H1 (cell line): Measurements from ENCODE around the gene KRT17. TPM values are rescaled to one million over a fixed set of nuclear protein-coding genes. Genes with fewer than 3 reads are reported as not detected.

ENCODE experiments used
- CTCF ChIA-PET: fragments of 300-600 bp; sonication (Branson Sonifier 250); formaldehyde crosslinking; loops from one replicate; lab custom pipeline; 2021; ENCODE audit not compliant: partially characterized antibody; lab: Charles Lee
- POLR2A ChIA-PET: fragments of 300-600 bp; sonication (Branson Sonifier 250); formaldehyde crosslinking; loops from one replicate; lab custom pipeline; 2021; ENCODE audit warnings: inconsistent platforms; ENCODE audit not compliant: partially characterized antibody; lab: Charles Lee
- DNase-seq, 2 experiments: peaks; one replicate each; pipeline versions ENCODE4 v3.0.0 to v3.0.0-alpha.2; 2010 to 2022; ENCODE audit warnings: low spot score in 2 of 2, low read depth in 1 of 2, mixed read lengths in 1 of 2
- FAIRE-seq: peaks from 2 replicates; lab custom pipeline; 2011; peaks lifted over from hg19 to GRCh38; lab: Jason Lieb, UNC
- H2AFZ ChIP-seq: 2 replicates; pipeline ENCODE4 v1.8.1; 2012; ENCODE audit warnings: low read length, inconsistent platforms
- H2AK5ac ChIP-seq: 2 replicates; pipeline ENCODE4 v1.6.1; 2013; ENCODE audit warnings: low read depth, low read length
- H2BK120ac ChIP-seq: replicated peaks from 2 replicates; pipeline ENCODE3; 2013; ENCODE audit warnings: low read depth, low read length, inconsistent platforms
- H2BK12ac ChIP-seq: 2 replicates; pipeline ENCODE4 v1.6.1; 2013; ENCODE audit warnings: low read depth, low read length
- H2BK15ac ChIP-seq: 2 replicates; pipeline ENCODE4 v1.6.1; 2013; ENCODE audit warnings: low read length
- H2BK20ac ChIP-seq: 2 replicates; pipeline ENCODE4 v1.6.1; 2013; ENCODE audit warnings: low read length
- H2BK5ac ChIP-seq: 2 replicates; pipeline ENCODE4 v1.6.1; 2013; ENCODE audit warnings: low read depth, low read length
- H3K14ac ChIP-seq: 2 replicates; pipeline ENCODE4 v1.6.1; 2013; ENCODE audit warnings: inconsistent platforms; ENCODE audit not compliant: insufficient read length
- H3K18ac ChIP-seq: 2 replicates; pipeline ENCODE4 v1.6.1; 2013; ENCODE audit warnings: low read length; ENCODE audit errors: extremely low read depth
- H3K23ac ChIP-seq: 2 replicates; pipeline ENCODE4 v1.6.1; 2013; ENCODE audit warnings: inconsistent platforms; ENCODE audit not compliant: insufficient read length
- H3K23me2 ChIP-seq: 2 replicates; pipeline ENCODE4 v1.6.1; 2013; ENCODE audit warnings: low read depth, low read length
- H3K27ac ChIP-seq: 2 replicates; pipeline ENCODE4 v1.6.1; 2011; ENCODE audit warnings: low read depth, low read length, inconsistent platforms
- H3K27me3 ChIP-seq, 4 experiments: replicated peaks in 1 of 4; 1 replicate in 1 of 4; 2 replicates in 3 of 4; pipeline versions ENCODE4 v1.6.1 to v1.8.1; 2011 to 2013; ENCODE audit warnings: low read length in 3 of 4, mild to moderate bottlenecking in 3 of 4, inconsistent platforms in 2 of 4, mixed read lengths in 2 of 4, moderate library complexity in 1 of 4; ENCODE audit not compliant: control insufficient read depth in 3 of 4, insufficient read depth in 3 of 4; ENCODE audit errors: extremely low read depth in 1 of 4
- H3K36me3 ChIP-seq, 4 experiments: 2 replicates each; pipeline versions ENCODE4 v1.6.1 to v1.8.1; 2011 to 2013; ENCODE audit warnings: mild to moderate bottlenecking in 4 of 4, low read length in 3 of 4, moderate library complexity in 2 of 4, control low read depth in 1 of 4, inconsistent platforms in 1 of 4; ENCODE audit not compliant: insufficient read depth in 4 of 4, control insufficient read depth in 2 of 4
- H3K4ac ChIP-seq: replicated peaks from 2 replicates; pipeline ENCODE3; 2013; ENCODE audit warnings: low read length, low read depth, mixed read lengths, inconsistent platforms; ENCODE audit not compliant: insufficient read length
- H3K4me1 ChIP-seq, 4 experiments: replicated peaks in 1 of 4; 1 replicate in 1 of 4; 2 replicates in 3 of 4; pipeline versions ENCODE4 v1.6.1 to v1.8.1; 2011 to 2013; ENCODE audit warnings: low read length in 3 of 4, inconsistent platforms in 2 of 4, mixed read lengths in 1 of 4; ENCODE audit not compliant: insufficient read depth in 4 of 4, control insufficient read depth in 3 of 4
- H3K4me2 ChIP-seq, 2 experiments: 2 replicates each; pipeline versions ENCODE4 v1.6.1 to v1.8.1; 2011 to 2013; ENCODE audit warnings: low read depth in 2 of 2, low read length in 2 of 2, control low read depth in 1 of 2, inconsistent platforms in 1 of 2, mild to moderate bottlenecking in 1 of 2; ENCODE audit not compliant: insufficient read depth in 1 of 2
- H3K4me3 ChIP-seq, 4 experiments: fragments of 200-600, 300-600 bp in 1 of 4; sonication (generic), shearing (Covaris generic), sonication (Bioruptor Twin) in 1 of 4; 2 replicates each; pipeline versions ENCODE4 v1.5.1 to v1.8.1; 2011 to 2016; ENCODE audit warnings: low read length in 4 of 4, low read depth in 3 of 4, control low read depth in 2 of 4, inconsistent platforms in 2 of 4, mild to moderate bottlenecking in 2 of 4, mixed read lengths in 1 of 4, moderate library complexity in 1 of 4; ENCODE audit not compliant: insufficient read depth in 2 of 4; ENCODE audit errors: extremely low read depth in 1 of 4
- H3K56ac ChIP-seq: replicated peaks from 2 replicates; pipeline ENCODE3; 2013; ENCODE audit warnings: low read depth, mild to moderate bottlenecking, mixed read lengths, low read length, inconsistent platforms; ENCODE audit not compliant: insufficient read length
- H3K79me1 ChIP-seq: 2 replicates; pipeline ENCODE4 v1.6.1; 2013; ENCODE audit warnings: low read depth, low read length, control low read depth
- H3K79me2 ChIP-seq, 2 experiments: 2 replicates each; pipeline versions ENCODE4 v1.6.1 to v1.8.1; 2012 to 2013; ENCODE audit warnings: low read length in 2 of 2, mild to moderate bottlenecking in 2 of 2, inconsistent platforms in 1 of 2; ENCODE audit not compliant: insufficient read depth in 2 of 2, control insufficient read depth in 1 of 2
- H3K9ac ChIP-seq, 4 experiments: replicated peaks in 1 of 4; 1 replicate in 1 of 4; 2 replicates in 3 of 4; pipeline versions ENCODE4 v1.6.1 to v1.8.1; 2011 to 2013; ENCODE audit warnings: low read depth in 3 of 4, low read length in 3 of 4, control low read depth in 2 of 4, mild to moderate bottlenecking in 2 of 4, moderate library complexity in 2 of 4, inconsistent platforms in 1 of 4; ENCODE audit errors: extremely low read depth in 1 of 4
- H3K9me3 ChIP-seq, 2 experiments: 2 replicates each; pipeline versions ENCODE4 v1.6.1 to v1.8.1; 2012 to 2013; ENCODE audit warnings: mild to moderate bottlenecking in 2 of 2, moderate library complexity in 2 of 2, control low read depth in 1 of 2, inconsistent platforms in 1 of 2, low read depth in 1 of 2, low read length in 1 of 2, mixed read lengths in 1 of 2; ENCODE audit not compliant: insufficient read depth in 2 of 2
- H4K20me1 ChIP-seq, 2 experiments: replicated peaks in 1 of 2; 2 replicates each; pipeline versions ENCODE3 to v1.8.1; 2011 to 2013; ENCODE audit warnings: inconsistent platforms in 2 of 2, low read length in 2 of 2, mild to moderate bottlenecking in 1 of 2; ENCODE audit not compliant: insufficient read depth in 2 of 2, control insufficient read depth in 1 of 2
- H4K5ac ChIP-seq: 2 replicates; pipeline ENCODE4 v1.6.1; 2013; ENCODE audit warnings: low read length, low read depth, mixed read lengths, inconsistent platforms; ENCODE audit not compliant: insufficient read length
- H4K8ac ChIP-seq: 2 replicates; pipeline ENCODE4 v1.8.0; 2013; ENCODE audit warnings: mild to moderate bottlenecking, moderate library complexity, low read length, inconsistent platforms; ENCODE audit not compliant: insufficient read depth; ENCODE audit errors: extremely low read depth
- H4K91ac ChIP-seq: replicated peaks from 2 replicates; pipeline ENCODE3; 2013; ENCODE audit warnings: low read length, mixed read lengths, inconsistent platforms; ENCODE audit not compliant: insufficient read length
- CBX8 ChIP-seq: fragments of 300-800, 300-1000 bp; sonication (generic); IDR thresholded peaks from 2 replicates; pipeline ENCODE4 v1.7.1; 2016; ENCODE audit warnings: low read depth, low read length, borderline replicate concordance
- CTBP2 ChIP-seq: IDR thresholded peaks from 2 replicates; pipeline ENCODE4 v1.7.0; 2011; ENCODE audit warnings: borderline replicate concordance, mild to moderate bottlenecking, moderate library complexity, mixed read lengths, low read length; ENCODE audit not compliant: insufficient read depth, insufficient read length
- JUN ChIP-seq: IDR thresholded peaks from 2 replicates; pipeline ENCODE4 v1.6.1; 2011; ENCODE audit warnings: low read depth, mild to moderate bottlenecking, improper control_type of control experiment, low read length
- MAFK ChIP-seq: IDR thresholded peaks from 2 replicates; pipeline ENCODE4 v1.6.1; 2012; ENCODE audit warnings: low read depth, mild to moderate bottlenecking, improper control_type of control experiment, low read length
- NRF1 ChIP-seq: IDR thresholded peaks from 2 replicates; pipeline ENCODE4 v1.6.1; 2011; ENCODE audit warnings: mild to moderate bottlenecking, low read depth, low read length, improper control_type of control experiment
- RNF2 ChIP-seq: fragments of 200-900, 300-1000 bp; sonication (generic); IDR thresholded peaks from 2 replicates; pipeline ENCODE4 v1.7.1; 2016; ENCODE audit warnings: borderline replicate concordance, low read depth, mild to moderate bottlenecking, antibody characterized with exemption, low read length; ENCODE audit not compliant: poor library complexity, severe bottlenecking; ENCODE audit errors: missing control alignments
- SIN3A ChIP-seq, 2 experiments: IDR thresholded peaks in 1 of 2; conservative IDR thresholded peaks in 1 of 2; 2 replicates each; pipeline ENCODE4 v1.6.1; 2011 to 2012; ENCODE audit warnings: low read length in 2 of 2, improper control_type of control experiment in 1 of 2, low read depth in 1 of 2, mild to moderate bottlenecking in 1 of 2
- SIX5 ChIP-seq: IDR thresholded peaks from 2 replicates; pipeline ENCODE4 v1.6.1; 2011; ENCODE audit warnings: mild to moderate bottlenecking, low read depth, low read length
- SUZ12 ChIP-seq: fragments of 200-600 bp; sonication (generic); IDR thresholded peaks from 2 replicates; pipeline ENCODE4 v1.6.1; 2012; ENCODE audit warnings: mild to moderate bottlenecking, inconsistent platforms, low read length, moderate library complexity, mixed read lengths
- WGBS, 2 experiments: shearing (Covaris generic) in 1 of 2; methylation state at CpG; one replicate each; pipeline versions ENCODE4 v1.1.6 to v1.1.7; 2013 to 2015; ENCODE audit warnings: low lambda C conversion rate in 2 of 2, mixed read lengths in 2 of 2, inconsistent platforms in 1 of 2, low coverage in 1 of 2, missing lambda C conversion rate in 1 of 2; ENCODE audit not compliant: insufficient replicate concordance in 2 of 2, insufficient coverage in 1 of 2, insufficient read length in 1 of 2; ENCODE audit errors: extremely low coverage in 1 of 2, missing lambda C conversion rate in 1 of 2; 5-methylcytosine and 5-hydroxymethylcytosine counted together
- polyA plus RNA-seq, 7 experiments: library from polyadenylated mRNA; depleted of rRNA in 3 of 7; stranded (reverse) in 5 of 7; unstranded in 2 of 7; fragments of >200 nt in 5 of 7; fragments of 200-250 nt in 2 of 7; gene quantifications; 1 replicate in 5 of 7; 2 replicates in 1 of 7; 4 replicates in 1 of 7; pipeline versions ENCODE4 v1.2.1 to v1.2.3, GENCODE V29; 2011 to 2013; ENCODE audit warnings: missing spikeins in 2 of 7, mixed read lengths in 2 of 7
- total RNA-seq: library from RNA; stranded (reverse); fragmentation: NEBNext Ultra II Directional; extraction: Animal tissue kit (Norgen Biotek cat#: 25700); gene quantifications from 2 replicates; pipeline ENCODE4 v1.2.1, GENCODE V29; 2021
- TF ChIP-seq, protein P1 (sequence below): IDR thresholded peaks from 2 replicates; pipeline ENCODE4 v1.6.1; 2012; ENCODE audit warnings: low read length, inconsistent platforms

KRT17 gene
- total and polyA plus RNA-seq, 2 of the 8 experiments (the other 6 are each of a cell fraction or from before 2014, with no cell fraction given): 0.50 to 0.95 TPM

- Histone ChIP-seq H2BK15ac (no peak overlapping the region), H3K56ac (no peak overlapping the region), H2BK120ac (no peak overlapping the region), H2BK12ac (no peak overlapping the region), H2AFZ (no peak overlapping the region), H3K27me3 (no peaks in the 10 kb centered on the region), H4K91ac (no peak overlapping the region), H3K4me1 (no peaks in the 10 kb centered on the region; a peak in 1 of 7 replicates), H3K14ac (no peak overlapping the region), H3K79me1 (no peaks in the 10 kb centered on the region), H4K5ac (no peak overlapping the region), H3K18ac (no peak overlapping the region), H3K23me2 (peaks cover 4% of the 10 kb centered on the region; the same call in 1 of the 2 replicates), H4K20me1 (no peaks in the 10 kb centered on the region), H2BK5ac (no peak overlapping the region), H3K4me2 (no peak overlapping the region), H3K9me3 (no peaks in the 10 kb centered on the region), H4K8ac (no peak overlapping the region), H3K4me3 (no peak overlapping the region), H3K23ac (no peak overlapping the region), H2AK5ac (no peak overlapping the region), H3K36me3 (no peaks in the 10 kb centered on the region), H3K9ac (no peak overlapping the region), H3K27ac (no peak overlapping the region), H3K4ac (no peak overlapping the region), H2BK20ac (no peak overlapping the region), H3K79me2 (no peaks in the 10 kb centered on the region)
- ChIA-PET CTCF (interaction anchor here (0.6 to 5.6 kb wide), 15 partner anchors 11 to 107 kb away, joined by 3 to 26 read pairs (median 5); no protein-coding TSS in a partner anchor), POLR2A (interaction anchor here (0.7 to 1.5 kb wide), 5 partner anchors 10 to 97 kb away, joined by 3 to 4 read pairs (median 3); no protein-coding TSS in a partner anchor)
- no peak for DNase-seq
- no peak for FAIRE-seq
- WGBS, 2 experiments: 89% methylated on average over 11 of the region's 12 CpGs; no CpG with 5 or more reads in 1 of the 2 experiments
- TF ChIP-seq CBX8: no peak
- no peak for TF ChIP-seq SIN3A (conservative IDR thresholded peaks at IDR 0.05 in 1 of 2, IDR thresholded peaks at IDR 0.05 in 1 of 2; ENCODE audit: low read depth in 1 of 2, low read length in 2 of 2)
- no peak for TF ChIP-seq SIX5
- TF ChIP-seq SUZ12: no peak
- no peak for TF ChIP-seq CTBP2
- TF ChIP-seq RNF2: no peak
- TF ChIP-seq, protein P1, sequence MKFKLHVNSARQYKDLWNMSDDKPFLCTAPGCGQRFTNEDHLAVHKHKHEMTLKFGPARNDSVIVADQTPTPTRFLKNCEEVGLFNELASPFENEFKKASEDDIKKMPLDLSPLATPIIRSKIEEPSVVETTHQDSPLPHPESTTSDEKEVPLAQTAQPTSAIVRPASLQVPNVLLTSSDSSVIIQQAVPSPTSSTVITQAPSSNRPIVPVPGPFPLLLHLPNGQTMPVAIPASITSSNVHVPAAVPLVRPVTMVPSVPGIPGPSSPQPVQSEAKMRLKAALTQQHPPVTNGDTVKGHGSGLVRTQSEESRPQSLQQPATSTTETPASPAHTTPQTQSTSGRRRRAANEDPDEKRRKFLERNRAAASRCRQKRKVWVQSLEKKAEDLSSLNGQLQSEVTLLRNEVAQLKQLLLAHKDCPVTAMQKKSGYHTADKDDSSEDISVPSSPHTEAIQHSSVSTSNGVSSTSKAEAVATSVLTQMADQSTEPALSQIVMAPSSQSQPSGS: no peak
- TF ChIP-seq MAFK: no peak
- no peak for TF ChIP-seq JUN
- no peak for TF ChIP-seq NRF1
These were observed 31.6 kb downstream of the KRT17 start for GRCh38 chr17:41592601-41593305.
